MCF 10A (cell line): ENCODE results near the gene FZD8. TPM values are rescaled to one million over a fixed set of nuclear protein-coding genes. Genes with fewer than 3 reads are reported as not detected.

Source experiments
- BruUV-seq: library from RNA; stranded (reverse); fragments of 400-500 nt; replicated peaks from 2 replicates; lab custom pipeline; 2021; lab: Mats Ljungman, UMichigan
- CTCF ChIA-PET: fragments of 300-600 bp; sonication (Branson Sonifier 250); formaldehyde crosslinking; extraction: SDS; loops from one replicate; lab custom pipeline; 2021; ENCODE audit warnings: antibody characterized with exemption, inconsistent platforms; lab: Yijun Ruan, JAX
- POLR2A ChIA-PET: fragments of 300-600, 350-650 bp; sonication (Branson Sonifier 250); formaldehyde crosslinking; extraction: SDS; loops from one replicate; lab custom pipeline; 2020; ENCODE audit warnings: antibody characterized with exemption, inconsistent platforms; lab: Yijun Ruan, JAX
- DNase-seq: peaks from one replicate; pipeline ENCODE4 v3.0.0-alpha.2; 2018; ENCODE audit not compliant: unreplicated experiment
- H3K27ac Mint-ChIP-seq: one replicate; pipeline ENCODE4 v1.8.0; 2022; ENCODE audit warnings: mild to moderate bottlenecking, low read depth, mixed read lengths; ENCODE audit not compliant: unreplicated experiment
- H3K27me3 Mint-ChIP-seq: one replicate; pipeline ENCODE4 v1.8.0; 2022; ENCODE audit warnings: mixed read lengths; ENCODE audit not compliant: insufficient read depth, unreplicated experiment
- H3K36me3 Mint-ChIP-seq: one replicate; pipeline ENCODE4 v1.8.0; 2022; ENCODE audit warnings: mild to moderate bottlenecking, moderate library complexity, mixed read lengths; ENCODE audit not compliant: insufficient read depth, unreplicated experiment
- H3K4me1 Mint-ChIP-seq: one replicate; pipeline ENCODE4 v1.8.0; 2022; ENCODE audit warnings: mixed read lengths; ENCODE audit not compliant: insufficient read depth, unreplicated experiment
- H3K4me3 Mint-ChIP-seq: one replicate; pipeline ENCODE4 v1.8.0; 2022; ENCODE audit warnings: mild to moderate bottlenecking, moderate library complexity, mixed read lengths; ENCODE audit not compliant: unreplicated experiment
- H3K9me3 Mint-ChIP-seq: one replicate; pipeline ENCODE4 v1.8.0; 2022; ENCODE audit warnings: mixed read lengths; ENCODE audit not compliant: unreplicated experiment
- intact Hi-C: fragments of 100-400 bp; cut with micrococcal nuclease; formaldehyde crosslinking; loops from 2 replicates; pipeline ENCODE4 v1.14.1; 2022
- total RNA-seq: library from RNA; stranded (reverse); gene quantifications from 2 replicates; pipeline ENCODE4 v1.2.3, GENCODE V29; 2022
- TF ChIP-seq, protein P1 (sequence below): fragments of 200-600 bp; IDR thresholded peaks from one replicate; pipeline ENCODE4 v1.8.0; 2022; ENCODE audit warnings: antibody characterized with exemption, mild to moderate bottlenecking; ENCODE audit not compliant: unreplicated experiment

Gene FZD8
- total RNA-seq, 1 experiment from 2014 or later: 9.8 TPM

DNA sequence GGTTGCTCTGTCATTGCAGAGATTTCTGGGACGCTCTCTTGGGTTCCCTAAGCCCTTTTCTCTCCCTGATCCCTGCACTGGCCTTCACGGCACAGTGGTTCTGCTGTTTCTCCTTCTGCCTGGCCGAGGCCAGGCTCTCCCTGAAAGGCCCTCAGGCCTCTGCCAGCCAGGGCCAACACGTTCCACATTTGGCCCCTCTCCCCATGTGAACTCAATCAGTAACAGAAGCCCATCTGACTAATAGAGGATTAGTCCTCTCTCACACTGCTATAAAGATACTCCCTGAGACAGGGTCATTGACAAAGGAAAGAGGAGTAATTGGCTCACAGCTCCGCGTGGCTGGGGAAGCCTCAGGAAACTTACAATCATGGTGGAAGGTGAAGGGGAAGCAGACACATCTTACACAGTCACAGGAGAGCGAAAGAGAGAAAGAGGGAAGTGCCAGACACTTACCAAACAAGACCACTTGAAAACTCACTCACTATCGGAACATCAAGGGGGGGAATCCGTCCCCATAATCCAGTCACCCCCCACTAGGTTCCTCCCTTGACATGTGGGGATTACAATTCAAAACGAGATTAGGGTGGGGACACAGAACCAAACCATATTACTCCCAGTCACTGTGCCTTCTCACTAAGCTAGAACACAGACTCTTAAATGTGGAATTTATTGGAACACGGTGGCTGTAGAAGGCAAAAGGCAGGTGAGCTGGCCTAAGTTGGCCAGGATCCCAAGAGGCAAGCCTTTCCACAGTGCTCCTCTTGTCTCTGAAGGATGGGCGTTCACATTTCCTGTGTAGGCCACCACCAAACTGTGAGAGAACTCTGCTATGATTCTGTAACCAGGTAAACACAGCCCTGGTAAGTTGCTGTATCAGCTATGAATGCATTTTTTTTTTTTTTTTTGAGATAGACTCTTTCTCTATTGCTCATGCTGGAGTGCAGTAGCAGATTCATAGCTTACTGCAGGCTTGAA, 8.8 kb downstream of the FZD8 start:
- Mint-ChIP-seq H3K4me3 (no peak overlapping the region), H3K4me1 (peaks cover 23% of the 10 kb centered on the region), H3K36me3 (peaks cover 26% of the 10 kb centered on the region), H3K27me3 (no peaks in the 10 kb centered on the region), H3K9me3 (no peaks in the 10 kb centered on the region), H3K27ac (peak overlapping the region; percentile 40)
- no TSS peak for BruUV-seq
- ChIA-PET CTCF (interaction anchor here (0.6 to 9.9 kb wide), 10 partner anchors 10 to 1250 kb away, joined by 3 to 94 read pairs (median 4); no protein-coding TSS in a partner anchor), POLR2A (interaction anchor here (0.6 to 1.3 kb wide), 4 partner anchors 20 to 1146 kb away, joined by 3 to 5 read pairs (median 4); no protein-coding TSS in a partner anchor)
- DNase-seq: no peak
- TF ChIP-seq, protein P1, sequence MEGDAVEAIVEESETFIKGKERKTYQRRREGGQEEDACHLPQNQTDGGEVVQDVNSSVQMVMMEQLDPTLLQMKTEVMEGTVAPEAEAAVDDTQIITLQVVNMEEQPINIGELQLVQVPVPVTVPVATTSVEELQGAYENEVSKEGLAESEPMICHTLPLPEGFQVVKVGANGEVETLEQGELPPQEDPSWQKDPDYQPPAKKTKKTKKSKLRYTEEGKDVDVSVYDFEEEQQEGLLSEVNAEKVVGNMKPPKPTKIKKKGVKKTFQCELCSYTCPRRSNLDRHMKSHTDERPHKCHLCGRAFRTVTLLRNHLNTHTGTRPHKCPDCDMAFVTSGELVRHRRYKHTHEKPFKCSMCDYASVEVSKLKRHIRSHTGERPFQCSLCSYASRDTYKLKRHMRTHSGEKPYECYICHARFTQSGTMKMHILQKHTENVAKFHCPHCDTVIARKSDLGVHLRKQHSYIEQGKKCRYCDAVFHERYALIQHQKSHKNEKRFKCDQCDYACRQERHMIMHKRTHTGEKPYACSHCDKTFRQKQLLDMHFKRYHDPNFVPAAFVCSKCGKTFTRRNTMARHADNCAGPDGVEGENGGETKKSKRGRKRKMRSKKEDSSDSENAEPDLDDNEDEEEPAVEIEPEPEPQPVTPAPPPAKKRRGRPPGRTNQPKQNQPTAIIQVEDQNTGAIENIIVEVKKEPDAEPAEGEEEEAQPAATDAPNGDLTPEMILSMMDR: no peak
- intact Hi-C loops: loop anchor here (10.0 kb wide), 1 partner anchor 508 kb away; the partner anchor contains the start of gene CREM

DNA sequence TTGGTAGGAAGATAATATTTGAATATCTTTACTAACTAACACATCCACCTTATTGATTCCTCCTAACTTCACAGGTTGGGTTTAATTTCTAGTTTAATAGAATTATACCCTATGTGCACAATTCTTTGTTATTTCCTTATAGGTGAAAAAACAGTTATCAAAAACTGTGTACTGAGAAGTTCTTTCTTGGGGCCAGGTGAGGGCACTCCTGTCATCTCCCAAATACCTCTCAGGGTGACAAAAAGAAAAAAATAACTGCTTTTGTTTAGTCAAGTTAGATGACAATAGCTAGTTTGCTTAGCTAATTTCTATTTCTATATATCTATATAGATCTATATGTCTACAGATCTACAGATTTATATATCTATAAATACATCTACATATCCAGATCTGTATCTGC, 10.1 kb downstream of the FZD8 start:
- CTCF ChIA-PET: interaction anchor here (0.6 to 9.9 kb wide), 10 partner anchors 9 to 1251 kb away, joined by 3 to 94 read pairs (median 4); no protein-coding TSS in a partner anchor

DNA sequence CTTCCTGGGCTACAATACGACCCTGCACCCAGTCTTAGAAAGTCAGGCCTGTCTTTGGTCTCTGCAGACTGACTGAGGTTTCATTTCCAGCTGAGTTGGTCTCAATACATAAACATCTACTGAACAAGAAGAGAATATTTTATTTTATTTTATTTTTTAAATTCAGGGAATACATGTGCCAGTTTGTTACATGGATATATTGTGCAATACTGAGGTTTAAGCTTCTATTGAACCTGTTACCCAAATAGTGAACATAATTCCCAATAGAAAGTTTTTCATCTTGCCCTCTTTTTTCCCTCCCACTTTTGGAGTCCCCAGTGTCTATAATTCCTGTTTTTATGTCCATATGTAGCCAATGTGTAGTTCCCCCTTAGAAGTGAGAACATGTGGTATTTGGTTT, 10.7 kb downstream of the FZD8 start:
- Mint-ChIP-seq H3K4me3 (no peak overlapping the region), H3K36me3 (peaks cover 10% of the 10 kb centered on the region), H3K4me1 (peaks cover 20% of the 10 kb centered on the region), H3K27me3 (no peaks in the 10 kb centered on the region), H3K27ac (no peak overlapping the region), H3K9me3 (no peaks in the 10 kb centered on the region)
- TF ChIP-seq, protein P1: no peak
- ChIA-PET POLR2A (no interaction called here), CTCF (interaction anchor here (1.2 to 9.9 kb wide), 4 partner anchors 18 to 1148 kb away, joined by 4 to 94 read pairs (median 5); no protein-coding TSS in a partner anchor)
- DNase-seq: no peak
- no TSS peak for BruUV-seq
- intact Hi-C loops: loop anchor here (10.0 kb wide), 1 partner anchor 507 kb away; the partner anchor contains the start of gene CREM

More for the DNA sequence above, 10.1 kb downstream of the FZD8 start:
- H3K9me3 Mint-ChIP-seq: no peaks in the 10 kb centered on the region
- intact Hi-C loops: loop anchor here (10.0 kb wide), 1 partner anchor 507 kb away; the partner anchor contains the start of gene CREM
- TF ChIP-seq, protein P1: peak; percentile 26
- H3K4me3 Mint-ChIP-seq: no peak overlapping the region
- H3K27ac Mint-ChIP-seq: no peak overlapping the region
- peaks cover 16% of the 10 kb centered on the region for H3K36me3 Mint-ChIP-seq
- DNase-seq: no peak
- H3K27me3 Mint-ChIP-seq: no peaks in the 10 kb centered on the region
- peaks cover 23% of the 10 kb centered on the region for H3K4me1 Mint-ChIP-seq
- POLR2A ChIA-PET: interaction anchor here (1.3 kb wide), 1 partner anchor 1093 kb away, joined by 4 read pairs; no protein-coding TSS in a partner anchor
- no TSS peak for BruUV-seq

DNA sequence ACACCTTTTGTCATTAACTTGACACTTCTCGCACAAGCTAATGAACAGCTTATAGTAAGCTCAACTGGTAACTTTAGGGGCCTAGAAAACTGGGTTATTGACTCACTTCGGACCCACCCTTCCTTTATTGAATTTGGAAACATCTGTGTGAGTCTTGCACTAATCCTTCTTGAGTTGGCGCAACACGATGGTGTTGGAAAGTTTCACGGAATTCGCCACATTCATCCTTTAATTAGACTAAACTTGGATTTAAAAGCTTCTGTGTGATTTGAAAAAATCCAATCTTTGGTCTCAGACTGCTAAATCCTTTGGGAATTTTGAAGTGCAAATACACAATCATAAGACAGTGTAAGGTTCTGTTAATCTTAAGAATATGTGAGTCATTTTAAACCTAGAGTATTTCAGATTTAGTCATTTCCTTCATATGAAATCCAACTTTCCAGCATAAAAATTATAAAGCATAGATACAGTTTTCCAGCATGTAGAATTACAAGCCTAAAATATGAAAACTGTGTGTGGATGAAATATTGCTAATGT, 15.1 kb downstream of the FZD8 start:
- Mint-ChIP-seq H3K4me1 (no peaks in the 10 kb centered on the region), H3K9me3 (peaks cover 7% of the 10 kb centered on the region), H3K27ac (no peak overlapping the region), H3K36me3 (peaks cover 4% of the 10 kb centered on the region), H3K27me3 (no peaks in the 10 kb centered on the region), H3K4me3 (no peak overlapping the region)
- ChIA-PET CTCF (interaction anchor here (0.6 to 1.1 kb wide), 2 partner anchors 840 to 1254 kb away, joined by 3 to 4 read pairs; no protein-coding TSS in a partner anchor), POLR2A (no interaction called here)
- no TSS peak for BruUV-seq
- intact Hi-C loops: no loop called here
- DNase-seq: no peak
- TF ChIP-seq, protein P1: no peak
